Fibroblast of villous mesenchyme (primary cell): ENCODE measurements around the gene GPS1. TPM values are rescaled to one million over a fixed set of nuclear protein-coding genes. Genes with fewer than 3 reads are reported as not detected.

ENCODE experiments used
- DNase-seq: peaks from one replicate; pipeline ENCODE4 v3.0.0-alpha.2; 2010; ENCODE audit warnings: low read depth
- H3K4me3 ChIP-seq: 2 replicates; pipeline ENCODE4 v1.5.1; 2011; ENCODE audit warnings: low read depth, mild to moderate bottlenecking, low read length
- CTCF ChIP-seq: IDR thresholded peaks from 2 replicates; pipeline ENCODE4 v1.5.1; 2012; ENCODE audit warnings: low read depth, mild to moderate bottlenecking, low read length; ENCODE audit not compliant: insufficient read depth
- total RNA-seq: library from RNA; depleted of rRNA; stranded (reverse); fragments of >200 nt; gene quantifications from 2 replicates; pipeline ENCODE4 v1.2.3, GENCODE V29; 2012

Gene GPS1
- total RNA-seq, 1 donor, result 104 TPM

GRCh38 chr17:82090549-82091263 lies 39.0 kb downstream of the GPS1 start:
- DNase-seq, result no peak
- H3K4me3 ChIP-seq, result no peak overlapping the region
- TF ChIP-seq CTCF, result no peak

GRCh38 chr17:82091264-82092066 lies 39.8 kb downstream of the GPS1 start:
- no peak overlapping the region for H3K4me3 ChIP-seq
- TF ChIP-seq CTCF, result no peak
- no peak for DNase-seq

DNA sequence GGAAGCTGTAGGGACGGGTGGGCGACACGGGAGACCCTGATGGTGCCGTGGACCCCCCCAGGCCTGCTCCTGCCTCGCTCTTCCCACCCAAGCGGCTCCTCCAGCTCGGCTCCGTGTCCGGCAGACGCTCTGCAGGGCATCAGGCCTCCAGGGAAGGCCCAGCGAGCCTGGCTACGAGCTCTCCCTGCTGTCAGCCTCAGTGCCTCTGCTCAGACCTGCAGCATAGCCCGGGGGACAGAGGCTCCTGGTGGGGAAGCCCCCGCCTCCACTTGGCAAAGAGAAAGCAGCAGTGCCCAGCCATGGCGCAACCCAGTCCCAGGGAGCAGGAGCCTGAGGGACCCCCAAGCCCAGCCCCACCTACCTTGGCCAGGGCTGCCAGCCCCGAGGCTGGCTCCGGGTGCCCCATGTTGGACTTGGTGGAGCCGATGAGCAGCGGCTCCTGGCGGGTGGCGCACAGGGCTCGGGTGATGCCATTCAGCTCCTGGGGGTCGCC lies 40.4 kb downstream of the GPS1 start:
- TF ChIP-seq CTCF, result no peak
- no peak overlapping the region for H3K4me3 ChIP-seq
- no peak for DNase-seq

- no peak for DNase-seq
- no peak for TF ChIP-seq CTCF
- no peak overlapping the region for H3K4me3 ChIP-seq
Observed at GRCh38 chr17:82092628-82092994, 40.9 kb downstream of the GPS1 start.

DNA sequence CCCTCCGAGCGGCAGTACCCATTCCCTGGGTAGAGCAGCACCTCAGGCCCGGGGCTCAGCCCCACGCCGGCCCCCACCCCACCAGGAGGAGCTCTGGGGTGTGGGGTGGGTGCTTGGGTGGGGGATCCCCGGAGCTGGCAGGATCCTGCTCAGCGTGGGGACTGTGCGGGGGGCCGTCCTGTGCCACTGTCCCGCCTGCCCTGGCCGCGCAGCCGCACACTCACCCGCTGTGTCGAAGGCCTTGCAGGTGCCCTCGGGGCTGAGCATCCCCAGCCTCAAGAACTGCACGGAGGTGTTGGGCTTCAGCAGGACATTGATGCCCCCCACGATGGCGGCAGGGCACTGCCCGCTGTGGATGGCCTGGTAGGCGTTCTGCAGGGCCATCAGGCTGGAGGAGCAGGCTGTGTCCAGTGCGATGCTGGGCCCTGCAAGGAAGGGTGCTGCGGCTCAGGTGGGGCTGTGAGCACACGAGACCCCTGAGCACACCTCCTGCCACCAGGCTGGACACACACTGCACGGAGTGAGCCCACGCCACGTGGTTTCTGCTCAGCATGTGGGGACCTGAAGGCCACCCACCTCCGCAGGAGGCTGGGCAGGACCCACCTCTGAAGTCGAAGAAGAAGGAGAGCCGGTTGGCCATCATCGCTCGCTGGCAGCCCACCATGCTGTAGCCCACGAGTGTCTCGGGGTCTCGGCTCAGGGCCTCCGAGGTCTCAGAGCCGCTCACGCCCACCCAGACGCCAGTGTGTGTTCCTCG lies 41.5 kb downstream of the GPS1 start:
- no peak for DNase-seq
- TF ChIP-seq CTCF, result no peak
- no peak overlapping the region for H3K4me3 ChIP-seq

DNA sequence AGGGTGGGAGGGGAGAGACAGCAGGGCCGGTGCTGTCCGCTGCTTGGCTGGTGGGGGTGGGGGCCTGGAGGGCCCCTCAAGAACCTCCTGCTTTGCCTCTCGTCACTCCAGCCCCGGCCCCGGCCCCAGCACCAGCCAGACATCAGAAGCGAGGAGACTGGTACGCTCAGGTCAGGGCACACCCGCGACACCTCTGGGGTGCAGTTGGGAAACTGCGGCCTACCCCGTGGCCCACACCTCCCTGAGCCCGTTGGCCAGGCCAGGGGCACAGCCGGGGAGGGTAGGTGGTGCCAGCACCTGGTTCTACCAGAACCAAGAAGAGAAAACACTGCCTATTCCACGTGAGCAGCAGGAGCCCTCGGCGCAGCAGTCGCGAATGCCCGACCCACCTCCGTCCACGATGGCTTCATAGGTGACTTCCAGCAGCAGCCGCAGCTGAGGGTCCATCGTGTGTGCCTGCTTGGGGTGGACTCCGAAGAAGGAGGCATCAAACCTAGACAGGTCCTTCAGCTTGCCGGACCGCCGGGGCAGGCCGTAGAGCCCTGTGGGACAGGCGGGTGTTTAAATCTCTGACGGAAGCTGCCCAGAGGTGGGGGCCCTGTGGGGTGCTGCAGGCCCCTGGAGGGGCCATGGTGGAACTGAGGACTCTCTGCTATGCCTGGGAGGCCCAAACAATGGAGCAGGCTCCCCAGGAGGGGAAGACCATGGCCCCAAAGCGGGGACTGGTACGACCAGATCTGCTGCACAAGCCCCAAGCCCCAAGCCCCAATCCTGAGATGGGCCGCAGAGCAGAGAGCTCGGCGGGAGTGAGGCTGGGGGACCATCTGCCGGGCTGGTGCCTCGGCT lies 43.5 kb downstream of the GPS1 start:
- no peak for DNase-seq
- no peak overlapping the region for H3K4me3 ChIP-seq

More for the DNA sequence above, 43.5 kb downstream of the GPS1 start:
- TF ChIP-seq CTCF, result no peak
